NB4 (cell line): ENCODE data around the gene CHERP.

ENCODE experiments used
- CTCF ChIP-seq: IDR thresholded peaks from one replicate; pipeline ENCODE4 v1.5.1; 2012; ENCODE audit warnings: low read depth, low read length
- MYC ChIP-seq: IDR thresholded peaks from 2 replicates; pipeline ENCODE4 v1.6.1; 2011; ENCODE audit warnings: low read depth, low read length
- POLR2A ChIP-seq: IDR thresholded peaks from 2 replicates; pipeline ENCODE4 v1.6.1; 2011; ENCODE audit warnings: mild to moderate bottlenecking; ENCODE audit not compliant: insufficient read length; ENCODE audit errors: extremely low read depth
- TF ChIP-seq, protein P1 (sequence below): IDR thresholded peaks from 2 replicates; pipeline ENCODE4 v1.6.1; 2011; ENCODE audit warnings: low read depth, low read length

- TF ChIP-seq POLR2A (no peak), CTCF (no peak), MYC (no peak)
- TF ChIP-seq, protein P1, sequence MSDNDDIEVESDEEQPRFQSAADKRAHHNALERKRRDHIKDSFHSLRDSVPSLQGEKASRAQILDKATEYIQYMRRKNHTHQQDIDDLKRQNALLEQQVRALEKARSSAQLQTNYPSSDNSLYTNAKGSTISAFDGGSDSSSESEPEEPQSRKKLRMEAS, result no peak
Measured at GRCh38 chr19:16544473-16545231, 2.4 kb upstream of the CHERP start.
